K562 treated with DMSO at 1 percent for 12 hours (cell line): ENCODE data around the gene SOWAHD. TPM values are rescaled to one million over a fixed set of nuclear protein-coding genes. Genes with fewer than 3 reads are reported as not detected.

Experiments
- total RNA-seq: library from RNA; unstranded; fragments of 300-600 nt; gene quantifications from 2 replicates; pipeline ENCODE4 v1.2.3, GENCODE V29; 2022; ENCODE audit not compliant: insufficient read depth

The SOWAHD gene, protein sequence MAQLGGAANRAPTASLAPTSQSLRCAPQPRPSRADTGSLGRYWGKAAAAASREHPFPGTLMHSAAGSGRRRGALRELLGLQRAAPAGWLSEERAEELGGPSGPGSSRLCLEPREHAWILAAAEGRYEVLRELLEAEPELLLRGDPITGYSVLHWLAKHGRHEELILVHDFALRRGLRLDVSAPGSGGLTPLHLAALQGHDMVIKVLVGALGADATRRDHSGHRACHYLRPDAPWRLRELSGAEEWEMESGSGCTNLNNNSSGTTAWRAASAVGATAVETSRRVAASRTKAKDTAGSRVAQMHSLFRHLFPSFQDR
- 0.59 TPM in 1 of 2 replicates, not detected in the other for total RNA-seq

DNA sequence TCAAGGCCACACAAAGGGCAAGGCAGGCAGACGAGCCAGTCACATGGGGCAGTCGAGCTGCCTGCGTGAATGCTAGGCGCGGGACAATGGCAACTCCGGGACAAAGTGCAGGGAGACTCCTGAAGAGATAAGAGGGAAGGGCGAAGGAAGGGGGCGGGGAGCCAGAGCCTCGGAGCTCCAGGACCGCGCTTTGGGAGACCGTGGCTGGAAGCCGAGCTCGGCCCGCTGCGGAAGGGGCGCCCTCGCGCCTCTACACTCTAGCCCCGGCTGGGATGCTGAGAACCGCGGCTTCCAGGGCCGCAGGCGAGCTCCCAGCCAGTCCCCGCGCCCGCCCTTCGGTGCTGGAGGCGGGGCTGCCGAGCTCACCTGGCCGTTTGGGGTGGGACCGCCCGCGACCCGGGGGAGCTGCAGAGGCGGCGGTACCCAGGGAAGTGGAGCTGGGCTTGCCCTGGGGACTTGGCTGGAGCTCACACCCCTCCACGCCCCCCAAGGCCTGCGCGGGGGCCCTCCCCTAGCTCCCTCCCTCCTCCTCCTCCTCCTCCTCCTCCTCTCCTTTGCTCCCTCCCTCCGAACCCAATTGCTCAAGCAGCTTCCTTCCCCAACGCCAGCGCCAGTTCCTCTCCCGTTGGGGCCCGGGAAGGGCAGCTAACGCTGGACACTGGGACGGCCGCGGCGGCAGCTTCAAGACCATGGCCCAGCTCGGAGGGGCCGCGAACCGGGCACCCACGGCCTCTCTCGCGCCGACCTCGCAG is at the start of gene SOWAHD:
Gene SOWAHD (plus strand): TSS at position 610 of the 752 bp plus-strand sequence. CDS start 80 bp downstream, at position 690.

DNA sequence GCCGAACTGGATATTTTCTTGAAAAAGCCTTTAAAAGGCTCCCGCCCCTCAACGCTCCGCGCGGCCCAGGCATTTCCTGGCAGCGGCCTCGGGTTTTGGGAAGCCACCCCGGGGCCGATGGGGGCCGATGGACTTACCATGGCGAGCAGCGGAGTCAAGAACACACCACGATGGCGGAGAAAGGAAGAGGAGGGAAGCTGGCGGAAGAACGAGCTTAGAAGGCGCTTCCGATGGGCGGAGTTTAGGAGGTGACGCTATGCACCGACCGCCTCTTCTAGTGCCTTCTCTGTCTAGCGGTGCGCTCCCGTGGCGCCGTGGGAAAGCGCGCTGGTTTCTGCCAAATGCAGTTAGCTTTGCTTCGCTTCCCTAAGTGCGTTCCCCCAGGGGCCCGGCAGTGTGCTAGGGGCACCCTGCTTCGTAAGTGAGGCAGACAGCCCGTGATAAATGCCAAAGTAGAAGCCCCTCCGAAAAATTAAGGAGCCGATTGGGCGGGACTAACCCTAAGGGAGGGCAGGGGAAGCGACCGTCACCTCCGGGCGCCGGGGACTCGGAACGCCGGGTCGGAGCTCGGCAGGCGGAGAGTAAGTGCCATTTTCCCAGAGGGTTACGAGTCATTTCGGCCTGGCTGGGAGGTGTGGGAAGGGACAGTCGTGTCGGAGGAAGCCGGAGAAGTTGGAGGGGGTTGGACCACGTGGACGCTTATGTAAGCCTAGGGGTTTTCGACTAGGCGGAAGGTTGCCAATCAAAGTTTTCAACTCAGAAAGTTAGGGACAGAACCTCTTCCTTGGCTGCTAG is 33.2 kb downstream of the SOWAHD start, which contains the start of gene RPL39:
Gene RPL39 (minus strand): TSS at position 194 of the 795 bp plus-strand sequence. CDS start 54 bp downstream, at position 140.

Other genes starting within 250 kb of the SOWAHD start
- gene STEEP1, start 193.2 kb upstream of the SOWAHD start, total RNA-seq: 28.5 and 40.6 TPM in 2 replicates
- 62.2 and 87.6 TPM in 2 replicates for gene UBE2A, start 184.0 kb upstream of the SOWAHD start, total RNA-seq
- 5.9 and 14.7 TPM in 2 replicates for gene NKRF, start 152.2 kb upstream of the SOWAHD start, total RNA-seq
- gene SEPTIN6, start 65.4 kb upstream of the SOWAHD start, total RNA-seq: 26.4 and 69.6 TPM in 2 replicates
- 4,366 and 5,881 TPM in 2 replicates for gene RPL39, start 33.0 kb downstream of the SOWAHD start, total RNA-seq
- 32.4 and 38.7 TPM in 2 replicates for gene UPF3B, start 94.4 kb downstream of the SOWAHD start, total RNA-seq
- gene RNF113A, start 113.1 kb downstream of the SOWAHD start, total RNA-seq: 57.4 and 61.9 TPM in 2 replicates
- 79.6 and 115 TPM in 2 replicates for gene NDUFA1, start 113.2 kb downstream of the SOWAHD start, total RNA-seq
- not detected in 2 replicates for gene AKAP14, start 137.3 kb downstream of the SOWAHD start, total RNA-seq
- gene NKAP, start 185.2 kb downstream of the SOWAHD start, total RNA-seq: 10.1 and 15.4 TPM in 2 replicates